GM12874 (cell line): ENCODE measurements around the gene AREL1.

Experiments used
- CTCF ChIP-seq: IDR thresholded peaks from 2 replicates; pipeline ENCODE4 v1.5.1; 2011; ENCODE audit warnings: low read depth, mild to moderate bottlenecking, control low read depth, low read length, moderate library complexity; ENCODE audit not compliant: insufficient read depth

Gene AREL1

DNA sequence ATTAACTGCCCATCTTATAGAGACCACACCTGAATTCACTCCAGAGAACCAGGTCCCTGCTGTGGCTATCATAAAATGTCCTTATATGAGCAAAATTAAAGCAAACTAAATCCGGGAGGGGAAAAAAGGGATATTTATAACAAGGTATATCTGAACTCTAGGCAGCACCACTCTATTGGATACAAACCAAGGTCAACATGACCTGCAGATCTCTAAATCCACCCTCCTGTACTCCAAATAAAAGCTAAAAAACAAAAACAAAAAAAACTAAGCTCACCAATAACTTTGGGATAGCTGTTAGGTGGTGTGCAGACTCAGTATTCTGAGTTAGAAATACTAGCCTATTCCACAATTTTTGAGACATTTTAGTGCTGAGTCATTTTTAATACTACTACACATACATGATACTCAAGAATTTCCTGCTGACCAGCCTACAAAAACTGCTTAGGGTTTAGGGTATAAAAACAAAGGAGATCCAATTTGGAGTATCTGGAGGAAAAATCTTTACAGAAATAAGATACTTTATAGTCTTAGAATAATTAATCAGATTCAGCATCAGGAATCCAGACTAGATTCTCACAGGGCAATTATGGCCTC is 54.2 kb downstream of the AREL1 start:
- TF ChIP-seq CTCF, result no peak

DNA sequence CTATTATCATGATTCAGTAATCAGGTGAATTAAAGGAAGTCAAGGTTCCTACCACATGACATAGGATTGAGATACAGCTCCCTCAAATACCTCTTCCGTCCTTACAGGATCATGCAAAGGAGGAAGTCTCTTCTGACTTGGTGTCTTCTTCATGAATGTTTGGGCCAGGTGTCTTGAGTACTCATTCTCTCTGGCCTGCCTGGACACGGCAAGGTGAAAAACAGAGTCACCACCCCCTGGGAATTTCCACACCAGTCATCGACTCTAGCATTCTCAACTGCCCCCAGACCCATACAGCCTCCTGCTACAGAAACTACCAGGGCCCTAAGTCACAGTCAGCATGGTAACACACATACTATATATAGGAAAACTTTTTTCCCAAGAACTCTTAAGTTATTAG is 55.9 kb downstream of the AREL1 start:
- TF ChIP-seq CTCF, result no peak

- TF ChIP-seq CTCF, result no peak
These were observed 57.1 kb downstream of the AREL1 start for GRCh38 chr14:74655599-74656395.

GRCh38 chr14:74654931-74655330 is 57.9 kb downstream of the AREL1 start:
- TF ChIP-seq CTCF, result no peak

- TF ChIP-seq CTCF, result no peak
These were observed 59.3 kb downstream of the AREL1 start for GRCh38 chr14:74653386-74654138.

DNA sequence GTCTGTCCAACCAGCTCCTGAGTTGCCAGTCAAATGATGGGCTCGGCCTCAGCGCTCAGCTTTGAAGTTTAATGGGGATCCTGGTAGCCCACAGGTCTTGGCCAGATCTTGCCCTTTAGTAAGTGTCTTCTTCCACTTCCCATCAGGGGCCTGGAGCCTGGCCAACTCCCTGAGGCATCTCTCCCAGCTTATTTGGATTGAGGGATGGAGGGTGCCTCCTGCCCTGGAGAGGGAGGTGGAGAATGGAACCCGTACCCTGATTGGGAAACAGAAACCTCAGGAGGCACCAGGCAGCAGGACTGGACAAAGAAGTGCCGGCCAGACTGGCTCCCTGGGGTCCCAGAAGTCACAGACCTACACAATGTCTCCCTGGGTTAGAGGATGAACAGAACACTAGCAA is 60.3 kb downstream of the AREL1 start:
- TF ChIP-seq CTCF, result no peak

- no peak for TF ChIP-seq CTCF
These were observed 61.8 kb downstream of the AREL1 start for GRCh38 chr14:74650927-74651686.
